Right lobe of liver (tissue), 4 donors: Measurements from ENCODE around the gene SIL1.

ENCODE experiments used
- CTCF ChIP-seq, 4 donors: fragments of 200-600 bp in 3 of 4; fragments of 450-650 bp in 1 of 4; IDR thresholded peaks; one replicate each; pipeline versions ENCODE4 v1.5.1 to v1.8.0; 2016 to 2022; ENCODE audit warnings: antibody characterized with exemption in 4 of 4, mild to moderate bottlenecking in 2 of 4
- POLR2A ChIP-seq: fragments of 450-650 bp; IDR thresholded peaks from one replicate; pipeline ENCODE4 v1.6.1; 2017; ENCODE audit warnings: antibody characterized with exemption, mild to moderate bottlenecking
- donor health status: DM: no; HTN: no; CAD: no.
- donor health status: DM: no; HTN: no; CAD: no.
- donor health status: DM: no; HTN: yes; CAD: no.

GRCh38 chr5:139222346-139222745 lies 24.2 kb upstream of the SIL1 start:
- TF ChIP-seq CTCF (IDR thresholded peaks at IDR 0.05) (no peak), POLR2A (no peak)
